Gastrocnemius medialis (tissue), 4 donors: ENCODE results near the gene COL5A2. TPM values are rescaled to one million over a fixed set of nuclear protein-coding genes. Genes with fewer than 3 reads are reported as not detected.

Experiments
- ATAC-seq, 2 donors: fragments of 150-250 bp; one replicate each; pipeline ENCODE4 v1.9.1; 2016
- DNase-seq, 2 donors: peaks; one replicate each; pipeline ENCODE4 v3.0.0-alpha.2; 2019
- H3K27ac ChIP-seq, 4 donors: fragments of 200-600 bp; sonication (generic); 1 replicate in 1 of 4; 2 replicates in 3 of 4; pipeline ENCODE4 v1.5.1; 2016 to 2018; ENCODE audit warnings: mild to moderate bottlenecking in 2 of 4, moderate library complexity in 1 of 4
- H3K27me3 ChIP-seq, 3 donors: fragments of 200-600 bp; sonication (generic) in 2 of 3; 1 replicate in 1 of 3; 2 replicates in 2 of 3; pipeline versions ENCODE4 v1.5.1 to v1.6.0; 2016 to 2019; ENCODE audit warnings: mild to moderate bottlenecking in 1 of 3, moderate library complexity in 1 of 3
- H3K36me3 ChIP-seq, 2 donors: fragments of 200-600 bp; sonication (generic) in 1 of 2; one replicate each; pipeline ENCODE4 v1.5.1; 2017 to 2018
- H3K4me1 ChIP-seq, 2 donors: fragments of 200-600 bp; sonication (generic) in 1 of 2; one replicate each; pipeline ENCODE4 v1.5.1; 2016 to 2017; ENCODE audit warnings: mild to moderate bottlenecking in 2 of 2
- H3K4me3 ChIP-seq, 4 donors: fragments of 200-600 bp; sonication (generic) in 3 of 4; 1 replicate in 1 of 4; 2 replicates in 3 of 4; pipeline ENCODE4 v1.5.1; 2016 to 2019; ENCODE audit warnings: mild to moderate bottlenecking in 2 of 4
- H3K9me3 ChIP-seq, 3 donors: fragments of 200-600 bp; sonication (generic) in 2 of 3; 1 replicate in 1 of 3; 2 replicates in 2 of 3; pipeline ENCODE4 v1.5.1; 2016 to 2019
- POLR2A ChIP-seq, 2 donors: fragments of 450-650 bp; IDR thresholded peaks; one replicate each; pipeline ENCODE4 v1.6.1; 2017; ENCODE audit warnings: antibody characterized with exemption in 2 of 2, mild to moderate bottlenecking in 2 of 2, moderate library complexity in 2 of 2
- in situ Hi-C, 4 donors: fragments of 200-750 bp; cut with MboI; loops; one replicate each; pipeline versions ENCODE4 v1.15.0 to v1.8.0; 2017; ENCODE audit warnings: low sequenced_read_pairs in 4 of 4
- intact Hi-C: fragments of 100-400 bp; cut with DNase I; formaldehyde crosslinking; loops from one replicate; pipeline ENCODE4 v1.15.1; 2023; ENCODE audit warnings: low total_unique reads
- total RNA-seq, 4 donors: library from RNA; depleted of rRNA; stranded (reverse); fragments of >200 nt; gene quantifications; one replicate each; pipeline versions ENCODE4 v1.1.0 to v1.2.3, GENCODE V29; 2016
- TF ChIP-seq, protein P1 (sequence below), 5 experiments: fragments of 450-650 bp in 3 of 5; fragments of 200-600 bp in 2 of 5; sonication (generic) in 2 of 5; IDR thresholded peaks in 4 of 5; conservative IDR thresholded peaks in 1 of 5; 1 replicate in 4 of 5; 2 replicates in 1 of 5; pipeline ENCODE4 v1.5.1; 2016 to 2019; ENCODE audit warnings: antibody characterized with exemption in 5 of 5, mild to moderate bottlenecking in 3 of 5, moderate library complexity in 3 of 5

The COL5A2 gene
- total RNA-seq, 4 donors from 2014 or later: 4.4 to 9.8 (median 6.2) TPM

DNA sequence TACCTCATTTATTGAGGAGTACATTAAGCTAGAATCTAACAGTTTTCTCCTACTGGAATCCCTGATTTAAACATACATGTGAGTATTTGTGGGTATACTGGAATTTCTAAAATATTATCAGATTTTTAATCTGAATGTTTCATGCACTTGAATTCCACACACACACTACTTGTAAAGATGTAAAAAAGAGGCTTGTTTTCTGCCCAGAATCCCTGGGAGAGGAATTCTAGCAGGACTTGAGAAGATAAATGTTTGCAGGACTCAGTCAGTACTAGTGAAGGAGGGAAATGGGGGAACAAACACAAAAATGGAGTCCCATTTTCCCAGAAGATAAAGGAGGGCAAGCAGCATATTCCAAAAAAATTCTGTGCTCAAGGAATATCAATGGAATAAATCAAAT lies 17.0 kb downstream of the COL5A2 start:
- ATAC-seq (no peak), DNase-seq (no peak)
- intact Hi-C loops (no loop called here), in situ Hi-C loops (no loop called here)
- Histone ChIP-seq H3K27me3 (no peaks in the 10 kb centered on the region), H3K9me3 (no peaks in the 10 kb centered on the region), H3K27ac (no peak overlapping the region), H3K36me3 (no peaks in the 10 kb centered on the region), H3K4me1 (peaks cover 13 to 34% of the 10 kb centered on the region in 2 donors), H3K4me3 (no peak overlapping the region)
- TF ChIP-seq, protein P1, sequence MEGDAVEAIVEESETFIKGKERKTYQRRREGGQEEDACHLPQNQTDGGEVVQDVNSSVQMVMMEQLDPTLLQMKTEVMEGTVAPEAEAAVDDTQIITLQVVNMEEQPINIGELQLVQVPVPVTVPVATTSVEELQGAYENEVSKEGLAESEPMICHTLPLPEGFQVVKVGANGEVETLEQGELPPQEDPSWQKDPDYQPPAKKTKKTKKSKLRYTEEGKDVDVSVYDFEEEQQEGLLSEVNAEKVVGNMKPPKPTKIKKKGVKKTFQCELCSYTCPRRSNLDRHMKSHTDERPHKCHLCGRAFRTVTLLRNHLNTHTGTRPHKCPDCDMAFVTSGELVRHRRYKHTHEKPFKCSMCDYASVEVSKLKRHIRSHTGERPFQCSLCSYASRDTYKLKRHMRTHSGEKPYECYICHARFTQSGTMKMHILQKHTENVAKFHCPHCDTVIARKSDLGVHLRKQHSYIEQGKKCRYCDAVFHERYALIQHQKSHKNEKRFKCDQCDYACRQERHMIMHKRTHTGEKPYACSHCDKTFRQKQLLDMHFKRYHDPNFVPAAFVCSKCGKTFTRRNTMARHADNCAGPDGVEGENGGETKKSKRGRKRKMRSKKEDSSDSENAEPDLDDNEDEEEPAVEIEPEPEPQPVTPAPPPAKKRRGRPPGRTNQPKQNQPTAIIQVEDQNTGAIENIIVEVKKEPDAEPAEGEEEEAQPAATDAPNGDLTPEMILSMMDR (IDR thresholded peaks at IDR 0.05 in 4 of 5, conservative IDR thresholded peaks at IDR 0.05 in 1 of 5): no peak
- TF ChIP-seq POLR2A (IDR thresholded peaks at IDR 0.05): no peak

DNA sequence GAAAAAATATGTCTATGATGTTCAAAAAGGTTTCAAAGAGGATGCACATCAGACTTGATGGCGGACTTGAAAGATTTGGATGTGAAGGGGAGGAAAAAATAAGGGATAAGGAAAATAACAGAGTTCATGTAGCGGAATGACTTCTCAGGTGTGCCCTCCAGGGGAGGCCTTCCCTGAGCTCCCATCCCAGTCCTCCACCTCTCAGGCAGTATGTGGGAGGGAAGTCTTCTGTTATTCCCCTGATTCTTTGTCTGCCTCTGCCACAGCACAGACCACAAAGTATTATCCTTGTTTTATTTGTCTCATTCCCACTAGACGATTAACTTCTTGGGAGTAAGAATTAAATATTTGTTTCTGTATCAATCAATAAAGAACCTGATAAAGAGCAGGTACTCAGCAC lies 17.7 kb downstream of the COL5A2 start:
- intact Hi-C loops: no loop called here
- H3K4me1 ChIP-seq: peaks cover 13 to 28% of the 10 kb centered on the region in 2 donors
- DNase-seq: no peak
- in situ Hi-C loops: no loop called here
- TF ChIP-seq, protein P1 (IDR thresholded peaks at IDR 0.05 in 4 of 5, conservative IDR thresholded peaks at IDR 0.05 in 1 of 5): no peak
- no peak for TF ChIP-seq POLR2A (IDR thresholded peaks at IDR 0.05)
- no peaks in the 10 kb centered on the region for H3K27me3 ChIP-seq
- H3K36me3 ChIP-seq: no peaks in the 10 kb centered on the region
- no peaks in the 10 kb centered on the region for H3K9me3 ChIP-seq
- H3K27ac ChIP-seq: no peak overlapping the region
- ATAC-seq: no peak
- H3K4me3 ChIP-seq: no peak overlapping the region

DNA sequence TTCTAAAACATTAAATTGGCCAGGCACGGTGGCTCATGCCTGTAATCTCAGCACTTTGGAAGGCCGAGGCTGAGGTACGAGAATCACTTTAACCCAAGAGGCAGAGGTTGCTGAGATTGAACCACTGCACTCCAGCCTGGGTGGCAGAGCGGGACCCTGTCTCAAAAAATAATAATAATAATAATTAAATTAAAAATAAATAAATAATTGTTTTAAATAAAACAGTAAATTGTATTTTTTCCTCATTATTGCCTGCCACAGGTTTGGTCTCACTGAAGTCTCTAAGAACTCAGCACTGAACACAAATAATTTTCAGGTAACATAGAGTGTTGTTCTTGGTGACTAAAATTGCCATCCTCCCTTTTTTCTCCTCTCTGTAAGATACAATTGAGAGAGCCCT lies 19.8 kb downstream of the COL5A2 start:
- ATAC-seq (no peak), DNase-seq (no peak)
- TF ChIP-seq, protein P1 (IDR thresholded peaks at IDR 0.05 in 4 of 5, conservative IDR thresholded peaks at IDR 0.05 in 1 of 5): no peak
- TF ChIP-seq POLR2A (IDR thresholded peaks at IDR 0.05): no peak
- H3K27ac ChIP-seq: no peak overlapping the region
- H3K4me3 ChIP-seq: no peak overlapping the region
- intact Hi-C loops: no loop called here
- no peaks in the 10 kb centered on the region for H3K9me3 ChIP-seq
- no peaks in the 10 kb centered on the region for H3K36me3 ChIP-seq
- peaks cover 8 to 14% of the 10 kb centered on the region in 2 donors for H3K4me1 ChIP-seq
- H3K27me3 ChIP-seq: no peaks in the 10 kb centered on the region
- in situ Hi-C loops: no loop called here

DNA sequence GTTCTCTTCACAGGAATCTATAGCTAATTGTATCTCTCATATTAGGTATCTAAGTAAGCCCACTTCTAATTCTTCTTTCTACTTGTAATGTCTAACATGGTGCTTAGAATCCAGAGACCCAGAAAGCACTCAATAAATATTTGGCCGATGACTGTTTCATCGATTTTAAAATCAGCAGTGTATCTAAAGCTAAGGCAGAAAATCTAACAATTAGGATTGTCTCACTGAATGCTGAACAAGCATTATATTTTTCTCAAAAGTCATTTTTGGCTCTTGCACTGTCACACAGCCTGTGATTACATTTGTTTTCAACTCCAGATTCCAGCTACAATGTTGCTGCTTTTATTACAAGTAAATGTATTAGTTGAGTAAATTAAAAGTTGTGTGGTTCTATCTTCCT lies 20.3 kb downstream of the COL5A2 start:
- peaks cover 5 to 9% of the 10 kb centered on the region in 2 donors for H3K4me1 ChIP-seq
- H3K27me3 ChIP-seq: no peaks in the 10 kb centered on the region
- in situ Hi-C loops: no loop called here
- intact Hi-C loops: no loop called here
- H3K36me3 ChIP-seq: no peaks in the 10 kb centered on the region
- DNase-seq (no peak), ATAC-seq (no peak)
- no peaks in the 10 kb centered on the region for H3K9me3 ChIP-seq
- H3K27ac ChIP-seq: no peak overlapping the region
- no peak for TF ChIP-seq POLR2A (IDR thresholded peaks at IDR 0.05)
- TF ChIP-seq, protein P1 (IDR thresholded peaks at IDR 0.05 in 4 of 5, conservative IDR thresholded peaks at IDR 0.05 in 1 of 5): no peak
- no peak overlapping the region for H3K4me3 ChIP-seq

DNA sequence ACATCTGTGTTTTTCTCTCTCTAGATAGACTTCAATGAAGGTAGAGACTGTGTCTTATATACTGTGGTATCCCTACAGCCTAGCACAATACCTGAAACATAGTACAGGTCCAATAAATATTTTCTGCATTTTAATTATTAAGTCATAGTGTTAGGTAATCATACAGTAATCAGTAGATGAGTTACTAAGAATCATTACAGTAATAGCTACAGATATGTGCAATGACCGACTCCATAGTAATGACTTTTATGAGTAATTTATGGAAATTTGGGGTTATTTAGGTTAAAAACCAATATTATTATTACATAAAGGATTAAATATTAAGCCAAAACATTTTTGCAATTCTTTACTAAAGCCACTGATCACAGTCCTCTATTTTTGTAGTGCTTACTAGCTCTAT lies 21.6 kb downstream of the COL5A2 start:
- no peak for DNase-seq
- ATAC-seq: no peak
- Histone ChIP-seq H3K4me3 (no peak overlapping the region), H3K27ac (no peak overlapping the region), H3K4me1 (no peaks in the 10 kb centered on the region), H3K9me3 (no peaks in the 10 kb centered on the region), H3K27me3 (no peaks in the 10 kb centered on the region), H3K36me3 (no peaks in the 10 kb centered on the region)
- in situ Hi-C loops: no loop called here
- intact Hi-C loops: no loop called here
- TF ChIP-seq, protein P1 (IDR thresholded peaks at IDR 0.05 in 4 of 5, conservative IDR thresholded peaks at IDR 0.05 in 1 of 5): no peak
- TF ChIP-seq POLR2A (IDR thresholded peaks at IDR 0.05): no peak
